K562 (cell line): ENCODE data around the gene MRI1. TPM values are rescaled to one million over a fixed set of nuclear protein-coding genes. Genes with fewer than 3 reads are reported as not detected.

Experiments
- ARID2 ChIP-seq: fragments of 450-650 bp; IDR thresholded peaks from 2 replicates; pipeline ENCODE4 v1.6.1; 2017; ENCODE audit warnings: antibody characterized with exemption, mild to moderate bottlenecking
- CHD2 ChIP-seq: IDR thresholded peaks from 2 replicates; pipeline ENCODE4 v1.6.1; 2011; ENCODE audit warnings: low read depth, low read length
- FOXK1 ChIP-seq: sonication (generic); formaldehyde crosslinking; IDR thresholded peaks from 2 replicates; pipeline ENCODE4 v1.8.0; 2022; ENCODE audit warnings: missing genetic modification reagents, mild to moderate bottlenecking, borderline replicate concordance
- FOXM1 ChIP-seq, 2 experiments: fragments of 450-650 bp in 1 of 2; sonication (generic) in 1 of 2; formaldehyde crosslinking in 1 of 2; IDR thresholded peaks; 2 replicates each; pipeline versions ENCODE4 v1.6.1 to v1.9.0; 2017 to 2022; ENCODE audit warnings: low read depth in 2 of 2, mild to moderate bottlenecking in 2 of 2, missing genetic modification reagents in 1 of 2, moderate library complexity in 1 of 2
- HSF4 ChIP-seq: fragments of 250-450 bp; sonication (Bioruptor Pico); IDR thresholded peaks from 2 replicates; pipeline ENCODE4 v2.1.2; 2022; ENCODE audit warnings: mild to moderate bottlenecking, moderate library complexity, borderline replicate concordance
- NFIX ChIP-seq: fragments of 250-450 bp; sonication (Bioruptor Pico); IDR thresholded peaks from 2 replicates; pipeline ENCODE4 v1.4.0; 2020; ENCODE audit warnings: low read depth, mild to moderate bottlenecking, moderate library complexity
- SLC30A9 ChIP-seq: fragments of 250-450 bp; sonication (Bioruptor Pico); IDR thresholded peaks from 2 replicates; pipeline ENCODE4 v1.8.0; 2022; ENCODE audit warnings: mild to moderate bottlenecking, moderate library complexity
- TAF15 ChIP-seq: fragments of 200-400 bp; formaldehyde crosslinking; IDR thresholded peaks from 2 replicates; pipeline ENCODE4 v1.6.1; 2017; ENCODE audit warnings: mild to moderate bottlenecking, low read depth, low read length, moderate library complexity
- XRCC3 ChIP-seq: fragments of 450-650 bp; IDR thresholded peaks from 2 replicates; pipeline ENCODE4 v1.6.1; 2017; ENCODE audit warnings: mild to moderate bottlenecking, moderate library complexity
- ZBTB8A ChIP-seq: fragments of 450-650 bp; IDR thresholded peaks from 2 replicates; pipeline ENCODE4 v1.6.1; 2018; ENCODE audit warnings: mild to moderate bottlenecking, moderate library complexity; ENCODE audit not compliant: partially characterized antibody
- ZKSCAN8 ChIP-seq: fragments of 200-800 bp; sonication (Bioruptor generic); IDR thresholded peaks from 2 replicates; pipeline ENCODE4 v1.6.1; 2016; ENCODE audit warnings: missing genetic modification characterization, missing compliant biosample characterization
- ZNF3 ChIP-seq: fragments of 250-450 bp; sonication (Bioruptor Pico); IDR thresholded peaks from 2 replicates; pipeline ENCODE4 v1.5.0; 2021; ENCODE audit warnings: mild to moderate bottlenecking, moderate library complexity
- polyA plus RNA-seq, 8 experiments: library from polyadenylated mRNA; depleted of rRNA in 4 of 8; stranded (reverse) in 5 of 8; unstranded in 3 of 8; fragments of >200 nt; fragmentation: Nextera tagmentation in 2 of 8; fragmentation: Illumina TruSeq in 1 of 8; extraction: Ambion mirVana in 2 of 8; extraction: Trizol in 1 of 8; gene quantifications; 2 replicates each; pipeline versions ENCODE4 v1.2.1 to v1.2.3, GENCODE V29; 2011 to 2014; ENCODE audit warnings: inconsistent platforms in 1 of 8, missing spikeins in 1 of 8
- total RNA-seq, 7 experiments: library from RNA; depleted of rRNA in 6 of 7; stranded (reverse); fragments of >200 nt in 6 of 7; fragmentation: Illumina TruSeq in 2 of 7; extraction: Trizol in 2 of 7; gene quantifications; 2 replicates each; pipeline versions ENCODE4 v1.2.1 to v1.2.3, GENCODE V29; 2011 to 2021; ENCODE audit warnings: low replicate concordance in 1 of 7
- TF ChIP-seq, protein P1 (sequence below), 2 experiments: fragments of 450-650 bp in 1 of 2; sonication (generic) in 1 of 2; formaldehyde crosslinking in 1 of 2; IDR thresholded peaks; 2 replicates each; pipeline versions ENCODE4 v1.7.1 to v1.9.0; 2016 to 2022; ENCODE audit warnings: inconsistent platforms in 1 of 2, mild to moderate bottlenecking in 1 of 2, missing genetic modification reagents in 1 of 2
- TF ChIP-seq, protein P2 (sequence below): fragments of 150-350 bp; conservative IDR thresholded peaks from 2 replicates; pipeline ENCODE4 v1.6.1; 2014; ENCODE audit warnings: low read length
- TF ChIP-seq, protein P3 (sequence below): fragments of 250-450 bp; sonication (Bioruptor Pico); IDR thresholded peaks from 2 replicates; pipeline ENCODE4 v1.8.0; 2022; ENCODE audit warnings: moderate library complexity, mild to moderate bottlenecking, inconsistent platforms

Gene MRI1
- total and polyA plus RNA-seq, 9 of the 15 experiments (the other 6 are each of a cell fraction or from before 2014, with no cell fraction given) = 5.5 to 57.4 (median 28.2) TPM

DNA sequence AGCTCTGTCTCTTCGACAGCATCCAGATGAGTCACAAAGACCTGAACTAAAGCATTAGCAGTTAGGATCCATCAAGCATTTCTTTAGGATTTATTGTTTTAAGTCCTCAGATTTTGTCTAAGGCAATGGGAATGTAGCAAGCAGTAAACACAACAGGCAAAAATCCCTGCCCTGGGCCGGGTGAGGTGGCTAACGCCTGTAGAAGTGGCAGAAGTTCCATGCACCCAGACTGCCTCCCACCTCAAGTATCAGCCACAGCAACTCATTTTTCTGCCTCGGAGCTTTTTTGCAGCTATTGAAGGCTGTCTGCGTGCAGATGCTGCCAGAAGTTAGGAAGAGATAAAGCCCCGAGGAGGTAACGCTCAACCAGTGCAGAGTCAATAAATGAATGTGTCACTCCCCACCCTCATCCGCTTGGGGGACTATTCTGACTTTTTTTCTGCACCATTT is 47.1 kb upstream of the MRI1 start (continued):
- TF ChIP-seq TAF15 (no peak), ZKSCAN8 (CRISPR knock-in tag) (no peak), FOXK1 (CRISPR knock-in tag) (no peak), HSF4 (no peak), XRCC3 (no peak), NFIX (CRISPR knock-in tag) (no peak), ZNF3 (no peak), SLC30A9 (CRISPR knock-in tag) (no peak), CHD2 (0 out of 2 replicates have a peak, but pooled peaks have one; percentile 23), ZBTB8A (no peak), ARID2 (no peak), FOXM1 (IDR thresholded peaks at IDR 0.05; ENCODE audit: low read depth) (peak; percentile 72), FOXM1 (CRISPR knock-in tag; IDR thresholded peaks at IDR 0.05; ENCODE audit: low read depth) (no peak)
- TF ChIP-seq, protein P1, sequence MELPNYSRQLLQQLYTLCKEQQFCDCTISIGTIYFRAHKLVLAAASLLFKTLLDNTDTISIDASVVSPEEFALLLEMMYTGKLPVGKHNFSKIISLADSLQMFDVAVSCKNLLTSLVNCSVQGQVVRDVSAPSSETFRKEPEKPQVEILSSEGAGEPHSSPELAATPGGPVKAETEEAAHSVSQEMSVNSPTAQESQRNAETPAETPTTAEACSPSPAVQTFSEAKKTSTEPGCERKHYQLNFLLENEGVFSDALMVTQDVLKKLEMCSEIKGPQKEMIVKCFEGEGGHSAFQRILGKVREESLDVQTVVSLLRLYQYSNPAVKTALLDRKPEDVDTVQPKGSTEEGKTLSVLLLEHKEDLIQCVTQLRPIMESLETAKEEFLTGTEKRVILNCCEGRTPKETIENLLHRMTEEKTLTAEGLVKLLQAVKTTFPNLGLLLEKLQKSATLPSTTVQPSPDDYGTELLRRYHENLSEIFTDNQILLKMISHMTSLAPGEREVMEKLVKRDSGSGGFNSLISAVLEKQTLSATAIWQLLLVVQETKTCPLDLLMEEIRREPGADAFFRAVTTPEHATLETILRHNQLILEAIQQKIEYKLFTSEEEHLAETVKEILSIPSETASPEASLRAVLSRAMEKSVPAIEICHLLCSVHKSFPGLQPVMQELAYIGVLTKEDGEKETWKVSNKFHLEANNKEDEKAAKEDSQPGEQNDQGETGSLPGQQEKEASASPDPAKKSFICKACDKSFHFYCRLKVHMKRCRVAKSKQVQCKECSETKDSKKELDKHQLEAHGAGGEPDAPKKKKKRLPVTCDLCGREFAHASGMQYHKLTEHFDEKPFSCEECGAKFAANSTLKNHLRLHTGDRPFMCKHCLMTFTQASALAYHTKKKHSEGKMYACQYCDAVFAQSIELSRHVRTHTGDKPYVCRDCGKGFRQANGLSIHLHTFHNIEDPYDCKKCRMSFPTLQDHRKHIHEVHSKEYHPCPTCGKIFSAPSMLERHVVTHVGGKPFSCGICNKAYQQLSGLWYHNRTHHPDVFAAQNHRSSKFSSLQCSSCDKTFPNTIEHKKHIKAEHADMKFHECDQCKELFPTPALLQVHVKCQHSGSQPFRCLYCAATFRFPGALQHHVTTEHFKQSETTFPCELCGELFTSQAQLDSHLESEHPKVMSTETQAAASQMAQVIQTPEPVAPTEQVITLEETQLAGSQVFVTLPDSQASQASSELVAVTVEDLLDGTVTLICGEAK (IDR thresholded peaks at IDR 0.05) = no peak
- TF ChIP-seq, protein P1 (CRISPR knock-in tag; IDR thresholded peaks at IDR 0.05) = no peak
- TF ChIP-seq, protein P2, sequence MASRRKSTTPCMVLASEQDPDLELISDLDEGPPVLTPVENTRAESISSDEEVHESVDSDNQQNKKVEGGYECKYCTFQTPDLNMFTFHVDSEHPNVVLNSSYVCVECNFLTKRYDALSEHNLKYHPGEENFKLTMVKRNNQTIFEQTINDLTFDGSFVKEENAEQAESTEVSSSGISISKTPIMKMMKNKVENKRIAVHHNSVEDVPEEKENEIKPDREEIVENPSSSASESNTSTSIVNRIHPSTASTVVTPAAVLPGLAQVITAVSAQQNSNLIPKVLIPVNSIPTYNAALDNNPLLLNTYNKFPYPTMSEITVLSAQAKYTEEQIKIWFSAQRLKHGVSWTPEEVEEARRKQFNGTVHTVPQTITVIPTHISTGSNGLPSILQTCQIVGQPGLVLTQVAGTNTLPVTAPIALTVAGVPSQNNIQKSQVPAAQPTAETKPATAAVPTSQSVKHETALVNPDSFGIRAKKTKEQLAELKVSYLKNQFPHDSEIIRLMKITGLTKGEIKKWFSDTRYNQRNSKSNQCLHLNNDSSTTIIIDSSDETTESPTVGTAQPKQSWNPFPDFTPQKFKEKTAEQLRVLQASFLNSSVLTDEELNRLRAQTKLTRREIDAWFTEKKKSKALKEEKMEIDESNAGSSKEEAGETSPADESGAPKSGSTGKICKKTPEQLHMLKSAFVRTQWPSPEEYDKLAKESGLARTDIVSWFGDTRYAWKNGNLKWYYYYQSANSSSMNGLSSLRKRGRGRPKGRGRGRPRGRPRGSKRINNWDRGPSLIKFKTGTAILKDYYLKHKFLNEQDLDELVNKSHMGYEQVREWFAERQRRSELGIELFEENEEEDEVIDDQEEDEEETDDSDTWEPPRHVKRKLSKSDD = no peak
- TF ChIP-seq, protein P3, sequence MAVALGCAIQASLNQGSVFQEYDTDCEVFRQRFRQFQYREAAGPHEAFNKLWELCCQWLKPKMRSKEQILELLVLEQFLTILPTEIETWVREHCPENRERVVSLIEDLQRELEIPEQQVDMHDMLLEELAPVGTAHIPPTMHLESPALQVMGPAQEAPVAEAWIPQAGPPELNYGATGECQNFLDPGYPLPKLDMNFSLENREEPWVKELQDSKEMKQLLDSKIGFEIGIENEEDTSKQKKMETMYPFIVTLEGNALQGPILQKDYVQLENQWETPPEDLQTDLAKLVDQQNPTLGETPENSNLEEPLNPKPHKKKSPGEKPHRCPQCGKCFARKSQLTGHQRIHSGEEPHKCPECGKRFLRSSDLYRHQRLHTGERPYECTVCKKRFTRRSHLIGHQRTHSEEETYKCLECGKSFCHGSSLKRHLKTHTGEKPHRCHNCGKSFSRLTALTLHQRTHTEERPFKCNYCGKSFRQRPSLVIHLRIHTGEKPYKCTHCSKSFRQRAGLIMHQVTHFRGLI (CRISPR knock-in tag) = no peak
